ENCODE data around the gene FBXL13.
A peak's percentile ranks its signal among the peaks of the same experiment; 100 is the strongest.
"Not testable (repeated sequence)": the region's sequence is repeated elsewhere in the genome, so short reads cannot be mapped to it uniquely, and the experiment has no call there.

FBXL13 gene

GRCh38 chr7:102859799-102860125, 214.8 kb downstream of the FBXL13 start:
- peak overlapping the region; percentile 53 for H3K27ac ChIP-seq (ENCODE audit: low read length)
- H3K9me3 ChIP-seq (ENCODE audit: control insufficient read depth in 2 of 2, low read length in 2 of 2) = no peaks in the 10 kb centered on the region
- H3K36me3 ChIP-seq (ENCODE audit: control insufficient read depth in 2 of 2, insufficient read depth in 2 of 2, low read length in 2 of 2) = no peaks in the 10 kb centered on the region
- H3K27me3 ChIP-seq (ENCODE audit: control insufficient read depth in 1 of 2, insufficient read depth in 2 of 2, low read length in 2 of 2) = no peaks in the 10 kb centered on the region
- H3K4me1 ChIP-seq (ENCODE audit: control insufficient read depth, insufficient read depth, low read length) = peaks cover 9% of the 10 kb centered on the region
- no peak overlapping the region for H3K9ac ChIP-seq (ENCODE audit: low read length in 2 of 2)
- H3K4me3 ChIP-seq (ENCODE audit: low read length in 2 of 2) = no peak overlapping the region

- peak overlapping the region in 1 of 2 donors; percentile 22 for H3K9ac ChIP-seq (ENCODE audit: low read length in 2 of 2)
- no peaks in the 10 kb centered on the region for H3K27me3 ChIP-seq (ENCODE audit: control insufficient read depth in 1 of 2, insufficient read depth in 2 of 2, low read length in 2 of 2)
- no peaks in the 10 kb centered on the region for H3K36me3 ChIP-seq (ENCODE audit: control insufficient read depth in 2 of 2, insufficient read depth in 2 of 2, low read length in 2 of 2)
- H3K4me3 ChIP-seq (ENCODE audit: low read length in 2 of 2) = no peak overlapping the region
- no peaks in the 10 kb centered on the region for H3K9me3 ChIP-seq (ENCODE audit: control insufficient read depth in 2 of 2, low read length in 2 of 2)
- peak overlapping the region; percentile 53 for H3K27ac ChIP-seq (ENCODE audit: low read length)
- H3K4me1 ChIP-seq (ENCODE audit: control insufficient read depth, insufficient read depth, low read length) = peaks cover 9% of the 10 kb centered on the region
Observed at GRCh38 chr7:102859084-102859798, 215.4 kb downstream of the FBXL13 start.

- Histone ChIP-seq H3K36me3 (ENCODE audit: control insufficient read depth in 2 of 2, insufficient read depth in 2 of 2, low read length in 2 of 2) (no peaks in the 10 kb centered on the region), H3K4me1 (ENCODE audit: control insufficient read depth, insufficient read depth, low read length) (peaks cover 9% of the 10 kb centered on the region), H3K9ac (ENCODE audit: low read length in 2 of 2) (no peak overlapping the region), H3K4me3 (ENCODE audit: low read length in 2 of 2) (no peak overlapping the region), H3K27me3 (ENCODE audit: control insufficient read depth in 1 of 2, insufficient read depth in 2 of 2, low read length in 2 of 2) (no peaks in the 10 kb centered on the region), H3K27ac (ENCODE audit: low read length) (no peak overlapping the region), H3K9me3 (ENCODE audit: control insufficient read depth in 2 of 2, low read length in 2 of 2) (no peaks in the 10 kb centered on the region)
Observed at GRCh38 chr7:102856036-102856435, 218.6 kb downstream of the FBXL13 start.

GRCh38 chr7:102849538-102849937, 225.1 kb downstream of the FBXL13 start:
- H3K9me3 ChIP-seq (ENCODE audit: control insufficient read depth in 2 of 2, low read length in 2 of 2) = no peaks in the 10 kb centered on the region
- no peaks in the 10 kb centered on the region for H3K27me3 ChIP-seq (ENCODE audit: control insufficient read depth in 1 of 2, insufficient read depth in 2 of 2, low read length in 2 of 2)
- no peak overlapping the region for H3K9ac ChIP-seq (ENCODE audit: low read length in 2 of 2)
- H3K27ac ChIP-seq (ENCODE audit: low read length) = no peak overlapping the region
- no peaks in the 10 kb centered on the region for H3K36me3 ChIP-seq (ENCODE audit: control insufficient read depth in 2 of 2, insufficient read depth in 2 of 2, low read length in 2 of 2)
- no peaks in the 10 kb centered on the region for H3K4me1 ChIP-seq (ENCODE audit: control insufficient read depth, insufficient read depth, low read length)
- H3K4me3 ChIP-seq (ENCODE audit: low read length in 2 of 2) = no peak overlapping the region

- Histone ChIP-seq H3K27ac (ENCODE audit: low read length) (no peak overlapping the region), H3K27me3 (ENCODE audit: control insufficient read depth in 1 of 2, insufficient read depth in 2 of 2, low read length in 2 of 2) (no peaks in the 10 kb centered on the region), H3K9me3 (ENCODE audit: control insufficient read depth in 2 of 2, low read length in 2 of 2) (no peaks in the 10 kb centered on the region), H3K9ac (ENCODE audit: low read length in 2 of 2) (no peak overlapping the region), H3K36me3 (ENCODE audit: control insufficient read depth in 2 of 2, insufficient read depth in 2 of 2, low read length in 2 of 2) (no peaks in the 10 kb centered on the region), H3K4me3 (ENCODE audit: low read length in 2 of 2) (no peak overlapping the region), H3K4me1 (ENCODE audit: control insufficient read depth, insufficient read depth, low read length) (no peaks in the 10 kb centered on the region)
Observed at GRCh38 chr7:102849079-102849478, 225.5 kb downstream of the FBXL13 start.

GRCh38 chr7:102845346-102845745, 229.2 kb downstream of the FBXL13 start:
- Histone ChIP-seq H3K4me1 (ENCODE audit: control insufficient read depth, insufficient read depth, low read length) (no peaks in the 10 kb centered on the region), H3K4me3 (ENCODE audit: low read length in 2 of 2) (no peak overlapping the region), H3K9ac (ENCODE audit: low read length in 2 of 2) (no peak overlapping the region), H3K27ac (ENCODE audit: low read length) (no peak overlapping the region), H3K36me3 (ENCODE audit: control insufficient read depth in 2 of 2, insufficient read depth in 2 of 2, low read length in 2 of 2) (no peaks in the 10 kb centered on the region), H3K9me3 (ENCODE audit: control insufficient read depth in 2 of 2, low read length in 2 of 2) (no peaks in the 10 kb centered on the region), H3K27me3 (ENCODE audit: control insufficient read depth in 1 of 2, insufficient read depth in 2 of 2, low read length in 2 of 2) (no peaks in the 10 kb centered on the region)

- Histone ChIP-seq H3K36me3 (ENCODE audit: control insufficient read depth in 2 of 2, insufficient read depth in 2 of 2, low read length in 2 of 2) (no peaks in the 10 kb centered on the region), H3K4me1 (ENCODE audit: control insufficient read depth, insufficient read depth, low read length) (no peaks in the 10 kb centered on the region), H3K27me3 (ENCODE audit: control insufficient read depth in 1 of 2, insufficient read depth in 2 of 2, low read length in 2 of 2) (no peaks in the 10 kb centered on the region), H3K9ac (ENCODE audit: low read length in 2 of 2) (no peak overlapping the region), H3K9me3 (ENCODE audit: control insufficient read depth in 2 of 2, low read length in 2 of 2) (no peaks in the 10 kb centered on the region), H3K4me3 (ENCODE audit: low read length in 2 of 2) (no peak overlapping the region), H3K27ac (ENCODE audit: low read length) (no peak overlapping the region)
Observed at GRCh38 chr7:102843850-102844249, 230.7 kb downstream of the FBXL13 start.

- Histone ChIP-seq H3K9ac (ENCODE audit: low read length in 2 of 2) (no peak overlapping the region), H3K9me3 (ENCODE audit: control insufficient read depth in 2 of 2, low read length in 2 of 2) (no peaks in the 10 kb centered on the region), H3K36me3 (ENCODE audit: control insufficient read depth in 2 of 2, insufficient read depth in 2 of 2, low read length in 2 of 2) (no peaks in the 10 kb centered on the region), H3K27me3 (ENCODE audit: control insufficient read depth in 1 of 2, insufficient read depth in 2 of 2, low read length in 2 of 2) (no peaks in the 10 kb centered on the region), H3K4me1 (ENCODE audit: control insufficient read depth, insufficient read depth, low read length) (no peaks in the 10 kb centered on the region), H3K27ac (ENCODE audit: low read length) (no peak overlapping the region), H3K4me3 (ENCODE audit: low read length in 2 of 2) (no peak overlapping the region)
Observed at GRCh38 chr7:102842284-102842683, 232.3 kb downstream of the FBXL13 start.

GRCh38 chr7:102841290-102841689, 233.3 kb downstream of the FBXL13 start:
- Histone ChIP-seq H3K27ac (ENCODE audit: low read length) (no peak overlapping the region), H3K4me1 (ENCODE audit: control insufficient read depth, insufficient read depth, low read length) (no peaks in the 10 kb centered on the region), H3K9me3 (ENCODE audit: control insufficient read depth in 2 of 2, low read length in 2 of 2) (no peaks in the 10 kb centered on the region), H3K36me3 (ENCODE audit: control insufficient read depth in 2 of 2, insufficient read depth in 2 of 2, low read length in 2 of 2) (no peaks in the 10 kb centered on the region), H3K27me3 (ENCODE audit: control insufficient read depth in 1 of 2, insufficient read depth in 2 of 2, low read length in 2 of 2) (no peaks in the 10 kb centered on the region), H3K9ac (ENCODE audit: low read length in 2 of 2) (no peak overlapping the region), H3K4me3 (ENCODE audit: low read length in 2 of 2) (no peak overlapping the region)

- H3K36me3 ChIP-seq (ENCODE audit: control insufficient read depth in 2 of 2, insufficient read depth in 2 of 2, low read length in 2 of 2) = no peaks in the 10 kb centered on the region
- no peaks in the 10 kb centered on the region for H3K9me3 ChIP-seq (ENCODE audit: control insufficient read depth in 2 of 2, low read length in 2 of 2)
- no peak overlapping the region for H3K27ac ChIP-seq (ENCODE audit: low read length)
- H3K9ac ChIP-seq (ENCODE audit: low read length in 2 of 2) = no peak overlapping the region
- no peaks in the 10 kb centered on the region for H3K27me3 ChIP-seq (ENCODE audit: control insufficient read depth in 1 of 2, insufficient read depth in 2 of 2, low read length in 2 of 2)
- no peaks in the 10 kb centered on the region for H3K4me1 ChIP-seq (ENCODE audit: control insufficient read depth, insufficient read depth, low read length)
- H3K4me3 ChIP-seq (ENCODE audit: low read length in 2 of 2) = no peak overlapping the region
Observed at GRCh38 chr7:102840404-102840803, 234.2 kb downstream of the FBXL13 start.

GRCh38 chr7:102838572-102839101, 236.0 kb downstream of the FBXL13 start:
- H3K27ac ChIP-seq (ENCODE audit: low read length); H3K4me3 ChIP-seq (ENCODE audit: low read length in 2 of 2); H3K4me1 ChIP-seq (ENCODE audit: control insufficient read depth, insufficient read depth, low read length); H3K9ac ChIP-seq (ENCODE audit: low read length in 2 of 2); H3K27me3 ChIP-seq (ENCODE audit: control insufficient read depth in 1 of 2, insufficient read depth in 2 of 2, low read length in 2 of 2); H3K36me3 ChIP-seq (ENCODE audit: control insufficient read depth in 2 of 2, insufficient read depth in 2 of 2, low read length in 2 of 2); H3K9me3 ChIP-seq (ENCODE audit: control insufficient read depth in 2 of 2, low read length in 2 of 2): not testable (repeated sequence)
